Vagina (tissue), 2 donors: Measurements from ENCODE around the gene HOXD3. TPM values are rescaled to one million over a fixed set of nuclear protein-coding genes. Genes with fewer than 3 reads are reported as not detected.

ENCODE experiments used
- DNase-seq, 2 donors: peaks; one replicate each; pipeline ENCODE4 v3.0.0-alpha.2; 2017; ENCODE audit errors: extremely low spot score in 2 of 2
- H3K27ac ChIP-seq: fragments of 200-600 bp; sonication (generic); one replicate; pipeline ENCODE4 v1.5.1; 2019
- H3K27me3 ChIP-seq: fragments of 200-600 bp; sonication (generic); one replicate; pipeline ENCODE4 v1.5.1; 2019
- H3K36me3 ChIP-seq, 2 donors: fragments of 200-600 bp; sonication (generic); one replicate each; pipeline ENCODE4 v1.5.1; 2017 to 2019
- H3K4me1 ChIP-seq: fragments of 200-600 bp; sonication (generic); one replicate; pipeline ENCODE4 v1.5.1; 2019
- H3K4me3 ChIP-seq, 2 donors: fragments of 200-600 bp; sonication (generic); 1 replicate in 1 of 2; 2 replicates in 1 of 2; pipeline ENCODE4 v1.5.1; 2016 to 2019
- H3K9me3 ChIP-seq: fragments of 200-600 bp; sonication (generic); one replicate; pipeline ENCODE4 v1.5.1; 2019
- POLR2A ChIP-seq, 2 donors: fragments of 450-650 bp; IDR thresholded peaks; one replicate each; pipeline ENCODE4 v1.6.1; 2017; ENCODE audit warnings: antibody characterized with exemption in 2 of 2, mild to moderate bottlenecking in 2 of 2, moderate library complexity in 2 of 2
- POLR2AphosphoS5 ChIP-seq, 2 donors: sonication (generic); formaldehyde crosslinking; IDR thresholded peaks; one replicate each; pipeline ENCODE4 v1.9.0; 2017; ENCODE audit warnings: antibody characterized with exemption in 2 of 2, mild to moderate bottlenecking in 2 of 2, low read depth in 1 of 2; ENCODE audit not compliant: insufficient read depth in 1 of 2
- intact Hi-C: fragments of 100-400 bp; cut with DNase I; formaldehyde crosslinking; loops from one replicate; pipeline ENCODE4 v1.15.1; 2023
- total RNA-seq: library from RNA; depleted of rRNA; stranded (reverse); fragments of >200 nt; gene quantifications from one replicate; pipeline ENCODE4 v1.2.3, GENCODE V29; 2016
- TF ChIP-seq, protein P1 (sequence below), 3 experiments: fragments of 450-650 bp in 2 of 3; fragments of 200-600 bp in 1 of 3; sonication (generic) in 1 of 3; IDR thresholded peaks; one replicate each; pipeline ENCODE4 v1.5.1; 2017 to 2019; ENCODE audit warnings: antibody characterized with exemption in 3 of 3, mild to moderate bottlenecking in 2 of 3, moderate library complexity in 2 of 3

HOXD3 gene
- total RNA-seq, 1 donor from 2014 or later = 11.8 TPM

DNA sequence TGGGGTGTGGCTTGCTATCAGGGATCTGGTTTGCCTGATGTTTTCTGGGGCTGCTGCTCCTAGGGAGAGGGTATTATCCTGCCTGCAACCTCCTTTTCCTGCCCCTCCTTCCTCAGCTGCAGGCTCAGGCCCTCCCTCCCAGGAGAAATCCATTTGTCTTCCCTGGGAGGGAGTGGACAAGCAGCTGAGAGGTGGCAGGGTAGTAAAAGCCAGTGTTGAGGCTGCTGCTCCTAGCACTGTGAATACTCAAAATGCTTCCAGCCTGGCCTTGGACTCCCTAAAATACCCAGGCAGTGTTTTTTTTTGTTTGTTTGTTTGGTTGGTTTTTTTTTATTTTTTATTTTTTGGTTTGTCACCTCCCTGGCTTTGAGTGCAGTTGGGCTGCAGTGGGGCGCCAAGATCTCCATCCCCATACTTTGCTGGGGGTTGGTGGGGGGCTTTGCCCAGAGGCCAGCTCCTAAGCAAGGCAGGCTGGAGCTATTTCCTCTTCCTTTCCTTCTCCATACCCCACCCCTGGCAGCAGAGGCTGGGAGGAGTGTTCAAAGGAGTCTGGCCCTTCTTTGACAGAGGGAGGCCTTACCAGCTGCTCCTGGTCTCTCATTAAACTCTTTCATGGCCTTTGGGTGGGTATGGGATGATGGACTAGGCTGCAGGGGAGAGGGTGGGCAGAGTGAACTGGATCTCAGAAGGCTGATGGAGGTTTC, 13.6 kb downstream of the HOXD3 start:
- DNase-seq = no peak
- no peaks in the 10 kb centered on the region for H3K9me3 ChIP-seq

DNA sequence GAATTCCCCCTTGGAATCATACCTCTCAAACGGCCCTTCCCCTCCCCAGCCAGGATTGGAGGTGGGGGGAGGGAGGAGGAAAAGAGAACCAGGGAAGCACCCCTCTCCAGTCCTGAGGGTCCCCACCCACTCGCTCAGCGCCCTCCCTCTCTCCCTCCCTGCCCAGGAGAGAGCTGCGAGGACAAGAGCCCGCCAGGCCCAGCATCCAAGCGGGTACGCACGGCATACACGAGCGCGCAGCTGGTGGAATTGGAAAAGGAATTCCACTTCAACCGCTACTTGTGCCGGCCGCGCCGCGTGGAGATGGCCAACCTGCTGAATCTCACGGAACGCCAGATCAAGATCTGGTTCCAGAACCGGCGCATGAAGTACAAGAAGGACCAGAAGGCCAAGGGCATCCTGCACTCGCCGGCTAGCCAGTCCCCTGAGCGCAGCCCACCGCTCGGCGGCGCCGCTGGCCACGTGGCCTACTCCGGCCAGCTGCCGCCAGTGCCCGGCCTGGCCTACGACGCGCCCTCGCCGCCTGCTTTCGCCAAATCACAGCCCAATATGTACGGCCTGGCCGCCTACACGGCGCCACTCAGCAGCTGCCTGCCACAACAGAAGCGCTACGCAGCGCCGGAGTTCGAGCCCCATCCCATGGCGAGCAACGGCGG, 14.4 kb downstream of the HOXD3 start:
- no peak for DNase-seq
- peaks cover 5% of the 10 kb centered on the region for H3K27me3 ChIP-seq
- H3K4me3 ChIP-seq = no peak overlapping the region
- intact Hi-C loops = no loop called here
- no peak overlapping the region for H3K27ac ChIP-seq
- H3K36me3 ChIP-seq = no peaks in the 10 kb centered on the region
- no peaks in the 10 kb centered on the region for H3K9me3 ChIP-seq
- H3K4me1 ChIP-seq = no peaks in the 10 kb centered on the region
- TF ChIP-seq, protein P1, sequence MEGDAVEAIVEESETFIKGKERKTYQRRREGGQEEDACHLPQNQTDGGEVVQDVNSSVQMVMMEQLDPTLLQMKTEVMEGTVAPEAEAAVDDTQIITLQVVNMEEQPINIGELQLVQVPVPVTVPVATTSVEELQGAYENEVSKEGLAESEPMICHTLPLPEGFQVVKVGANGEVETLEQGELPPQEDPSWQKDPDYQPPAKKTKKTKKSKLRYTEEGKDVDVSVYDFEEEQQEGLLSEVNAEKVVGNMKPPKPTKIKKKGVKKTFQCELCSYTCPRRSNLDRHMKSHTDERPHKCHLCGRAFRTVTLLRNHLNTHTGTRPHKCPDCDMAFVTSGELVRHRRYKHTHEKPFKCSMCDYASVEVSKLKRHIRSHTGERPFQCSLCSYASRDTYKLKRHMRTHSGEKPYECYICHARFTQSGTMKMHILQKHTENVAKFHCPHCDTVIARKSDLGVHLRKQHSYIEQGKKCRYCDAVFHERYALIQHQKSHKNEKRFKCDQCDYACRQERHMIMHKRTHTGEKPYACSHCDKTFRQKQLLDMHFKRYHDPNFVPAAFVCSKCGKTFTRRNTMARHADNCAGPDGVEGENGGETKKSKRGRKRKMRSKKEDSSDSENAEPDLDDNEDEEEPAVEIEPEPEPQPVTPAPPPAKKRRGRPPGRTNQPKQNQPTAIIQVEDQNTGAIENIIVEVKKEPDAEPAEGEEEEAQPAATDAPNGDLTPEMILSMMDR (IDR thresholded peaks at IDR 0.05) = no peak
- TF ChIP-seq POLR2AphosphoS5 (IDR thresholded peaks at IDR 0.05; ENCODE audit: insufficient read depth in 1 of 2, low read depth in 1 of 2) (no peak), POLR2A (IDR thresholded peaks at IDR 0.05) (no peak)

More for the DNA sequence above, 13.6 kb downstream of the HOXD3 start:
- no peaks in the 10 kb centered on the region for H3K4me1 ChIP-seq
- intact Hi-C loops = no loop called here
- H3K4me3 ChIP-seq = no peak overlapping the region
- no peak overlapping the region for H3K27ac ChIP-seq
- H3K27me3 ChIP-seq = peaks cover 5% of the 10 kb centered on the region
- no peaks in the 10 kb centered on the region for H3K36me3 ChIP-seq
- TF ChIP-seq, protein P1 (IDR thresholded peaks at IDR 0.05) = no peak
- TF ChIP-seq POLR2A (IDR thresholded peaks at IDR 0.05) = no peak
- no peak for TF ChIP-seq POLR2AphosphoS5 (IDR thresholded peaks at IDR 0.05; ENCODE audit: insufficient read depth in 1 of 2, low read depth in 1 of 2)

DNA sequence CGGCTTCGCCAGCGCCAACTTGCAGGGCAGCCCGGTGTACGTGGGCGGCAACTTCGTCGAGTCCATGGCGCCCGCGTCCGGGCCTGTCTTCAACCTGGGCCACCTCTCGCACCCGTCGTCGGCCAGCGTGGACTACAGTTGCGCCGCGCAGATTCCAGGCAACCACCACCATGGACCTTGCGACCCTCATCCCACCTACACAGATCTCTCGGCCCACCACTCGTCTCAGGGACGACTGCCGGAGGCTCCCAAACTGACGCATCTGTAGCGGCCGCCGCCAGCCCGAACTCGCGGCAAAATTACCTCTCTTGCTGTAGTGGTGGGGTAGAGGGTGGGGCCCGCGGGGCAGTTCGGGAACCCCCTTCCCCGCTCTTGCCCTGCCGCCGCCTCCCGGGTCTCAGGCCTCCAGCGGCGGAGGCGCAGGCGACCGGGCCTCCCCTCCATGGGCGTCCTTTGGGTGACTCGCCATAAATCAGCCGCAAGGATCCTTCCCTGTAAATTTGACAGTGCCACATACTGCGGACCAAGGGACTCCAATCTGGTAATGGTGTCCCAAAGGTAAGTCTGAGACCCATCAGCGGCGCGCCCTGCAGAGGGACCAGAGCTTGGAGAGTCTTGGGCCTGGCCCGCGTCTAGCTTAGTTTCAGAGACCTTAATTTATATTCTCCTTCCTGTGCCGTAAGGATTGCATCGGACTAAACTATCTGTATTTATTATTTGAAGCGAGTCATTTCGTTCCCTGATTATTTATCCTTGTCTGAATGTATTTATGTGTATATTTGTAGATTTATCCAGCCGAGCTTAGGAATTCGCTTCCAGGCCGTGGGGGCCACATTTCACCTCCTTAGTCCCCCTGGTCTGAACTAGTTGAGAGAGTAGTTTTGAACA, 15.1 kb downstream of the HOXD3 start:
- peaks cover 5% of the 10 kb centered on the region for H3K27me3 ChIP-seq
- DNase-seq = no peak
- no peaks in the 10 kb centered on the region for H3K9me3 ChIP-seq
- no peak overlapping the region for H3K4me3 ChIP-seq
- intact Hi-C loops = no loop called here
- H3K36me3 ChIP-seq = no peaks in the 10 kb centered on the region
- TF ChIP-seq POLR2A (IDR thresholded peaks at IDR 0.05) (no peak), POLR2AphosphoS5 (IDR thresholded peaks at IDR 0.05; ENCODE audit: insufficient read depth in 1 of 2, low read depth in 1 of 2) (no peak)
- H3K4me1 ChIP-seq = no peaks in the 10 kb centered on the region
- H3K27ac ChIP-seq = no peak overlapping the region

DNA sequence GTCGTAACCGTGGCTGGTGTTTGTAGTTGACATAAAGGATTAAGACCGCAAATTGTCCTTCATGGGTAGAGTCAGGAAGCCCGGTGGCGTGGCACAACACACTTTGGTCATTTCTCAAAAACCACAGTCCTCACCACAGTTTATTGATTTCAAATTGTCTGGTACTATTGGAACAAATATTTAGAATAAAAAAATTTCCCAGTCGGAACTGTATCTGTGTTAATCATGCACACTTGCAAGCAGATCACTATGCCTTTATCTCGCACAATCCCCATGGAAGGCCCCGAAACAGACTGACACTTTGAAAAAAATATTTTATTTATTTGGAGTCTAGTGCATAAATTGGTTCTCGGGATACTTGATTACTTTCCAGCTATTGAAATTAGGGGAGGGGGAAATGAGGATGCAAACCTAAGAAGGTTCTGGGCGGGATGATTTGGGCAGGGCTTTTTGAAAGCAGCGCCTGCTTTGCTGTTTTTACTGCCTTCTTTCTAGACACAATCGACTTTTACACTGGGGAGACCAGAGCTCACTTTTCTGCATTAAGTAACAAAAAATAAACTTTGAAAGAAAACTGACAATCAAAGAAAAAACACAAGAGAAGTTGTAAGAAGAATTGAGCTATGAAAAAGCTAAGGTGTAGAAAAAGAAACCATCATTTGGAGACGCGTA, 15.9 kb downstream of the HOXD3 start:
- TF ChIP-seq, protein P1 (IDR thresholded peaks at IDR 0.05) = no peak
- TF ChIP-seq POLR2AphosphoS5 (IDR thresholded peaks at IDR 0.05; ENCODE audit: insufficient read depth in 1 of 2, low read depth in 1 of 2) (no peak), POLR2A (IDR thresholded peaks at IDR 0.05) (no peak)
- no peaks in the 10 kb centered on the region for H3K36me3 ChIP-seq
- peaks cover 5% of the 10 kb centered on the region for H3K27me3 ChIP-seq
- DNase-seq = no peak
- intact Hi-C loops = no loop called here
- H3K27ac ChIP-seq = no peak overlapping the region
- H3K4me3 ChIP-seq = no peak overlapping the region
- H3K9me3 ChIP-seq = no peaks in the 10 kb centered on the region
- peaks cover 6% of the 10 kb centered on the region for H3K4me1 ChIP-seq
